NK-92 (cell line): ENCODE measurements around the gene MCAT.

Experiments used
- DNase-seq: peaks from one replicate; lab custom pipeline; 2025; ENCODE audit not compliant: unreplicated experiment; lab: John Stamatoyannopoulos, UW

The MCAT gene

GRCh38 chr22:43142880-43143562 is at the start of gene MCAT:
Gene MCAT (minus strand): TSS chr22:43143398. CDS start chr22:43143348, 50 bp downstream.
- DNase-seq = no peak

DNA sequence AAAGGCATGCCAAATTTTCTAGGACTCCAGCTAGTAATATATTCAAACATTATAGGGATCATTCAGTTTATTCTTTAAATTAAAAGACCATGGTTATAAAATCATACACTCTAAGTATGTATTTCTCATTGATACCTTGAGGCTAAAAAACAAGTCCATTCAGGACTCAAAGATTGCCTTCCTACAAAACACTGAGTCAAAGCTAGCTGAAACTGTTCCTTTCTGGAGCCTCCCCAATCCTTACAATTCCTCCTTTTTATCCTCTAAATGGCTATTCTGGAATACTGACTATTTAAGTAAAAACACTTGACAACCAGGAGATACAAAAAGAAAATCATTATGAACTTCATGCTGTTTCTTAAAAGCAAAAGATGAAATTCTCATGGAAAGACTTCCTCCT is 48.6 kb upstream of the MCAT start:
- no peak for DNase-seq

DNA sequence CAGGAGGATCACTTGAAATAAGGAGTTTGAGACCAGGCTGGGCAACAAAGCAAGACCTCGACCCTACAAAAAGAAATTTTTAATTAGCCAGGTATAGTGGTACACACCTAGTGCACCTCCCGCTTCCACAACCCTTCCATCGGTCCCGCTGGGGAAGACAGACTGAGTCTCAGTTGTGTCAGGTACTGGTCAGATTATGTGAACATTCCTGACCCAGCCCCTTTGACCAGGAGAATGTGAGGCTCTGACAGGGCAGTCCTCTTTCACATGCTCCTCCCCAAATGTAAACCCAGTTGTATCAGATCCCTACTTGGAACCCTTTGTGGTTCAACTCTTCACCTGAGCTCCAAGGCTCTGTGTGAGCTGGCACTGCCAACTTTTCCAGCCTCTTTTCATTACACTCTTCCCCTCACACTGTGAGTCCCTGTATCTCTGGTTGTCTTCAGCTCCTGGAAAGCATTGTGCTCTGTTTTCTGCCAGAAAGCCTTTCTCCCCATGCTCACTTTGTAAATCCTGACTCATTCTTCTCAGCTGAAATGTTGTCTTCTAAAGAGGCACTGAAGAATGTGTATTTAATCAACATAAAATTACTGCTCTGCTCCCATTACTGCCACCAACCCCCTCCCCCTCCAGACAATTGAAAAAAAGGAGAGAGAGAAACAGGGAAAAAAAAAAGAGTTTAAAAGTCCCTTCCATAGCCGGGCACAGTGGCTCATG is 45.8 kb upstream of the MCAT start:
- DNase-seq = no peak

- DNase-seq = peak; percentile 74
These were observed 44.2 kb upstream of the MCAT start for GRCh38 chr22:43187171-43188099.

DNA sequence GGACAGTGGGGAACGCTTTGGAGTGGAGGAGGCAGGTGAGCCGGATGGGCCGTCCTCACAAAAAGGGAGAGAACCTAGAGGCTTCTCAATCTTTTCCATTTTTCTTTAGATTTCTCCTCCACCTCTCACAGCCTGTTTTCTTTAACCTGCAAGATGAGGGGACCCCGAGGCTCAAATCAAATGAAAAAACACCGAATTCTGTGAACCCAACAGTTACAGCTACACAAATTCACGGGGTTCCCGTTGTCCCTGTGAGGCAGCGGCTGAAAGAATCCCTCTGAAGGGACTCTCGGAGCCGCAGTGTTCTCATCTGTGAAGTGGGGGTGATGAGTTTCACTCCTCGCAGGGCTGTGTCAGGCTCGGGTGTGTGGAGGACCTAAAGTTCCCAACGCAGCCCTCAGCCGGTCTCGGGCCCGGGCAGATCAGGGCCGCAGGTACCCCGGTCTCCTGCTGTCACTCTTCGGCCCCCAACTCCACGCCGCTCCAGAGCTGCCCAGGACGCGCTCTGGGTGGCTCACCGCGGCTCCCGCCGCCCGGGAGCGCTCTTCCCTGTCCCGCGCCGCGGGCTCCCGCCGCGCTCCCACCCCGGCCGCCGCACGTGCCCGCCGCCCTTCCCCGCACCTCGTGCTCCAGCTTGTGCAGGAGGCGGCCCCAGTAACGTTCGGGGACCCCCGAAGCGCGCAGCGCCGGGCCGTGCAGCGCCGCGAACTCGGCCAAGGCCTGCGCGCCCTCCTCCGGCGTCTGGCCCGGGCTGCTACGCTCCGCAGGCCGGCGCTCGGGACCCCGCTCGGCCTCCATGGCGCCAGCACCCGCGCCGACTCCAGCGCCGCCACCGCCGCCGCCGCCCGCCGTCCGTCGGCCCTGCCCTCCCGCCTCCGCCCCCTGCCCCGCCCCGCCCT is 43.3 kb upstream of the MCAT start, which contains the start of gene TTLL12:
TTLL12 (minus strand) TSS at position 863 of the 899 bp plus-strand sequence; CDS start at position 798, 65 bp downstream.
- no peak for DNase-seq

DNA sequence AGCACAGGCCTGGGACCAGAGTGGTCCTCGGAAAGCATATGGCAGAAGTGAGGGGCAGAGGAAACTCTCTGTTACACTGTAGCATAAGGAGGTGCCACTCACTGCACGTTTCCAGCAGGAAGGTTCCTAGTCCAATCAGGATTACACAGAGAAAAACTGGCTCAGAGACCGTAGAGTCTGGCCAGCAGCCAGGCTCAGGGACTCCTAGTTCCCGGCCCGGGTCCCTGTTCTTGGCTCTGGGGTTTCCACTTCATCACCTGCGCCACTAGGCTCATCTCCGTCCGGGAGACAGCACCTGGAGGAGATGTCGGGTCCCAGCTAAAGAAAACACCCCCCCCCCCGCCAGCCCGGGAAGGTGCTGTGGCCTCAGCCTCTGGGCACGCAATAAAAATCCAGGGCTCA is 42.7 kb upstream of the MCAT start:
- no peak for DNase-seq

GRCh38 chr22:43183496-43184277 is 40.5 kb upstream of the MCAT start:
- no peak for DNase-seq

DNA sequence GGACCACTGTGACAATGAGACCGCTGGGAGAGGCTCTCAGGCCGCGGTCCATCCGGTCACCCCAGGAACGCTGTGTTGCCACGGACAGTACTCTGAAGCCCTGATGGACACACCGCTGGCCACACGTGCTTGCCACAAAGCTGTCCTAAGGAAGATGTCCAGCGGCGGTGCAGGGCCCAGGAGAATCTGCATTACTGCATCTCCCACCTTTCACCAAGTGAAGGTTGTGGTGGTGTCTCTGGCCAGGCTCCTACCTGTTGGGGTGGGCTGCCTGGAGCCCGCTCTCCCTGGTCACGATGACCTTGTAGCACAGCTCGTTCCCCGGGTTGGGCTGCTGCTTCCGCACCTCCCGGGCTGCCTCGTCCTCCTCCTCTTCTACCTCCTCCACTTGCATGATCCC is 39.5 kb upstream of the MCAT start:
- DNase-seq = no peak

GRCh38 chr22:43182118-43182517 is 38.9 kb upstream of the MCAT start:
- DNase-seq = no peak

DNA sequence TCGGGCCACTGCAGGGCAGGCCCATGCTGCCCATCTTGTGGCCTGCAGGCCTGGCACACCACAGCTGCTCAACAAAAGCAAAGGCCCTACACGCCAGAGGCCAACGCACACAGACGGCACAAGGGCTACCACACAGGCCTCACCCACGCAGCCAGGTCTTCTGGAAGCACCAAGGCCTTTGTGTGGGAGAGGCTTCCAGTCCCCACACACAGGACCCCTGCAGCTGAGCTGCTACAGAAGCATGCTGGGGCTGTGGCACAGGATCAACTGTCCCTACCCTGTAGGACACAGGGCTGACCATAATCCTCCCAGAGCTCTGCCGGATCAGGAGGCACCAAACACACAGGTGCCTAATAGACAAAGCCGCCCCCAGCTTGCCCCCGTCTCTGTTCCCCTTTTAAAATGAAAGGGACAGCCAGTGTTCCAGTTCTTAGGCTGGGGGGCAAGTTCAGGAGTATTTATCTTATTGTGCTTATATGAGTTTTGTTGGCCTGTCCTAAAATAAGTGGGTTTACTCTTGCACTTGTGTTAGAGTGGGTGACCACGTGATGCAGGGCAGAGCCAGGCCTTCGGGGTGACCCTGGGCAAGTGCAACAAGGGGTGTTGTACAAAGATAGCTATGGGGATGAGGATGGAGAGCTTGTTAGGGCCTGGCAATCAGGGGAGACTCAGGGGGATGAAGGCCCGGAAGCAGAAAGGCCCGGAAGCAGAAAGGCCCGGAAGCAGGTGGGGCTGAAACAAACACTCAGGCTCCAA is 38.3 kb upstream of the MCAT start:
- DNase-seq = no peak

DNA sequence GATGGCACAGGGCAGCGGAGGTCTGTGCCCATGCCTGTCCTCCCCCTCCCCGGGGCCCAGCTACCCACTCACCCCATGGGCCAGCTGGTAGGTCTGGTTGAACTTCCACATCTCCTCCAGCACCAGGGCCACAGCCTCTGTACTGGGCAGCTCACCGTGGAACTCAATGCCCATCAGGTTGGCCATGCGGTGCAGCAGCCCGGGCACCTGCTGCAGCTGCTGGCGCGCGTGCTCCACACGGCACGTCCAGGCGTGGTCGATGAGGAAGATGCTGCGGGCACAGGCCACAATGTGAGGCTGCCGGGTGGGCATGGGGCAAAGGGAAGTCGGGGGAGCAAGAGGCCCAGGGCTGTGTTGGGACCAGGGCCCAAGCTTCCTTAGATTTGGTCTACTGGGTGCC is 37.5 kb upstream of the MCAT start:
- no peak for DNase-seq

DNA sequence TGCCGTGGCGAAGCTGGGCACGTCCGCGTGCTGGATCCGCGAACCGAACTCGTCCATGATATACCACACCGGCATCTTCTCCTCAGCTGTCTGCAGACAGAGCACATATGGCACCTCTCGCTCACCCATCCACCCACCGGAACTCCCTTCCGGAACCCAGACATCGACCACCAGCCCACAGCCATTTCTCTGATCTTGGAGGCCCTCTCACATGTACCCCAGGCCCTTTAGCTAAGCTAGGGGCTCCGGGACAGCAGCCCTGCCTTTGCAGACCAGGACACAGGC is 36.7 kb upstream of the MCAT start:
- DNase-seq = no peak

DNA sequence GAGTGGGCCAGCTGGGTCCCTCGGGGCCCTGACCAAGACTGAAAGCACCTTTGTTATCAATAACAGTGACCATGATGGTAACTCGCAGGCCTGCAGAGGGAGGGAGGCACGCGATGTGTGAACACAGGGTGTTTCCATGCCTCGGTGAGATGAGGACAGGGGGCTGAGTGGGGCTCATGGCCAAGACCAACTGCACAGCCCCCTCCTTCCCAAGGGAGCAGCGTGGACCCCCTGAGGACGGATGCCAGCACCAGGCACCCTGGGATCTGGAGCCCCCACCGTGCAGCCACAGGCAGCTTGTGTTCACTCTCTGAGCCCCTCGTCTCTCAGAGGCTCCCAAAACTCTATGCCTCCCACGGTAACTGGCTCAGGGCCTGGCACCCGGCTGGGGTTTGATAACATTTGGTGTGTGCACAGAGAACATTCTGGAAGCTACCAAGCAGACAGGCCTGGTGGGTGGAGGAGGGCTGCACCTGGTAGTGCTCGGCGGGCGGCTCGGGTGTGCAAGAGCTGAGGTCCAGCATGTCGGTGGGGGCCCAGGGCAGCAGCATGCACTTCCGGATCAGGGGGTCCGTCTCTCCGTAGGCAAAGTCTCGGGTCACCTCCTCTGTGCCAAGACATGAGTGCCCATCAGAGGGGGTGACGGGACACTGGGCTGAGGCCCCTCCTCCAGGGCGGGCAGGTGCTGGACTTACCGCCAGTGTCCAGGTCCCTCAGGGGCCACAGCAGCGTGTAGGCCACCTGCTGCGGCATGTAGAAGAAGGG is 36.1 kb upstream of the MCAT start:
- DNase-seq = no peak

DNA sequence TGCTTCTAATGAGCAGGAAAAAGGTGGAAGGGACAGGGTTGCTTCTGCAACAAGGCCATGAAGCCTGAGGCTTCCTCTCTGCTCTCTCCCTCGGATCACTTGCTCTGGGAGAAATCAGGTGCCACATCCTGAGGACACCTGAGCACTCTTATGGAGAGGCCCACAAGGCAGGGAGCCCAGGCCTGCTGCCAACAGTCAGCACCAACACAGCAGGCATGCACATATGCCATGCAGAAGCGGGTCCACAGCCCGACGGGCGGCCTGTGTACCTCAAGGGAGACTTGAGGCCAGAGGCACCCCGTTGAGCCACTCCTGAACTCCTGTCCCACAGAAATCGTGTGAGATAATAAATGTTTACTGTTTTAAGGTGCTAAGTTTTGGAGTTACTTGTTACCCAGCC is 34.3 kb upstream of the MCAT start:
- DNase-seq = no peak

GRCh38 chr22:43176090-43176489 is 32.9 kb upstream of the MCAT start:
- no peak for DNase-seq

- no peak for DNase-seq
These were observed 31.8 kb upstream of the MCAT start for GRCh38 chr22:43174941-43175531.

DNA sequence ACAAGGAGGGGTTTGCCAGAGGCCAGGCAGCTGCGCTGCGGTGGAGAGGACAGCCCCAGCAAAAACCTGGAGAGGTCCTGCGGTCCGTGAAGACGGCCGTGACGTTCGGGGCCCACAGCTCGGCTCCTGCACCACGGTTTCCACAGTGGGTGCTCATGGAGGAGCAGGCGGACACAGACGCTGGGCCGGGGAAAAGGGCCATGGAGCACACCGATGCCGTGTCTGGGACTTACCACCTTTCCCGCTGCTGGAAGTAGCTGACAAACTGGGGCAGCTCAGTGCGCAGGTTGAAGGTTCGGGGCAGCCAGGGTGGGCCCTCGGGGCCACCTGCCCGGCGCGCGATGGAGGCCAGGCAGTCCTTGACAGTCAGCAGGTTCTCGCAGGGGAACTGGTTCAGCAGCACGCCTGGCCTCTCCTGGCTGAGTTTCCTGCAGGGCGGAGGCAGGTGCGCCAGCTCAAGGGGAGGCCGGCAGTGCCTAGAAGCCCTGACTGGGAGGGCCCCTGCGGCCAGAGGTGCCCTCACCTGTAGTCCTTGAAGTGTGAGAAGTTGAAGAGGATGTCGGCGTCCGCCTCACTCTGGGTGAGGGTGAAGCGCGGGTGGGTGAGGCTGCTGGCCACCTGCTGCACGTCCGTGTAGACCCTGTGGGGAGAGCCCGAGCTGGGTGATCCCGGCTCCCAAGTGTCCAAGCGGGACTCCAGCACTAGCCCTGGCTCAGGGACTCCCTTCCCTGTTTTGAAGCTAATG is 30.9 kb upstream of the MCAT start:
- no peak for DNase-seq
